Measurements from ENCODE around the gene RASGEF1C. TPM values are rescaled to one million over a fixed set of nuclear protein-coding genes. Genes with fewer than 3 reads are reported as not detected.

The RASGEF1C gene
- total RNA-seq, 2 experiments from 2014 or later, result not detected

GRCh38 chr5:180082633-180083420 lies 126.2 kb downstream of the RASGEF1C start:
- CTCF ChIA-PET, result no interaction called here

GRCh38 chr5:180081481-180081880 lies 127.5 kb downstream of the RASGEF1C start:
- peaks cover 11% of the 10 kb centered on the region for H3K4me1 Mint-ChIP-seq
- peaks cover 20% of the 10 kb centered on the region for H3K27me3 Mint-ChIP-seq
- no peaks in the 10 kb centered on the region for H3K36me3 Mint-ChIP-seq (ENCODE audit: low read depth)
- H3K27ac Mint-ChIP-seq, result no peak overlapping the region
- H3K4me3 Mint-ChIP-seq, result no peak overlapping the region
- ChIA-PET POLR2A (no interaction called here), CTCF (interaction anchor here (3.4 kb wide), 1 partner anchor 10 kb away, joined by 19 read pairs; no protein-coding TSS in a partner anchor)
- peaks cover 2% of the 10 kb centered on the region for H3K9me3 Mint-ChIP-seq
- DNase-seq, result no peak

More at GRCh38 chr5:180082633-180083420, 126.2 kb downstream of the RASGEF1C start:
- POLR2A ChIA-PET, result no interaction called here
- peaks cover 2% of the 10 kb centered on the region for H3K9me3 Mint-ChIP-seq
- peaks cover 17% of the 10 kb centered on the region for H3K4me1 Mint-ChIP-seq
- H3K27ac Mint-ChIP-seq, result no peak overlapping the region
- DNase-seq, result no peak
- H3K4me3 Mint-ChIP-seq, result no peak overlapping the region
- peaks cover 19% of the 10 kb centered on the region for H3K27me3 Mint-ChIP-seq
- H3K36me3 Mint-ChIP-seq (ENCODE audit: low read depth), result no peaks in the 10 kb centered on the region

- CTCF ChIA-PET, result interaction anchor here (3.4 kb wide), 1 partner anchor 11 kb away, joined by 19 read pairs; no protein-coding TSS in a partner anchor
- Mint-ChIP-seq H3K9me3 (peaks cover 2% of the 10 kb centered on the region), H3K4me3 (no peak overlapping the region), H3K27ac (no peak overlapping the region), H3K27me3 (peaks cover 21% of the 10 kb centered on the region), H3K36me3 (ENCODE audit: low read depth) (no peaks in the 10 kb centered on the region), H3K4me1 (peaks cover 5% of the 10 kb centered on the region)
- peak; percentile 21 for DNase-seq
- POLR2A ChIA-PET, result no interaction called here
Measured at GRCh38 chr5:180080486-180081280, 128.3 kb downstream of the RASGEF1C start.

GRCh38 chr5:180079702-180080466 lies 129.1 kb downstream of the RASGEF1C start:
- Mint-ChIP-seq H3K9me3 (peaks cover 2% of the 10 kb centered on the region), H3K36me3 (ENCODE audit: low read depth) (no peaks in the 10 kb centered on the region), H3K4me1 (peaks cover 3% of the 10 kb centered on the region), H3K4me3 (no peak overlapping the region), H3K27ac (no peak overlapping the region), H3K27me3 (peaks cover 22% of the 10 kb centered on the region)
- ChIA-PET POLR2A (no interaction called here), CTCF (interaction anchor here (0.8 to 3.4 kb wide), 2 partner anchors 12 to 172 kb away, joined by 3 to 19 read pairs; no protein-coding TSS in a partner anchor)
- no peak for DNase-seq

- Mint-ChIP-seq H3K4me3 (no peak overlapping the region), H3K27me3 (peaks cover 24% of the 10 kb centered on the region), H3K4me1 (peaks cover 3% of the 10 kb centered on the region), H3K36me3 (ENCODE audit: low read depth) (no peaks in the 10 kb centered on the region), H3K27ac (no peak overlapping the region), H3K9me3 (peaks cover 2% of the 10 kb centered on the region)
- POLR2A ChIA-PET, result no interaction called here
- DNase-seq, result no peak
- CTCF ChIA-PET, result interaction anchor here (0.5 to 1.3 kb wide), 2 partner anchors 14 to 108 kb away, joined by 3 read pairs; no protein-coding TSS in a partner anchor
Measured at GRCh38 chr5:180078348-180078747, 130.7 kb downstream of the RASGEF1C start.

- Mint-ChIP-seq H3K9me3 (peaks cover 2% of the 10 kb centered on the region), H3K27me3 (peaks cover 26% of the 10 kb centered on the region), H3K4me1 (peaks cover 6% of the 10 kb centered on the region), H3K4me3 (no peak overlapping the region), H3K36me3 (ENCODE audit: low read depth) (no peaks in the 10 kb centered on the region), H3K27ac (no peak overlapping the region)
- CTCF ChIA-PET, result interaction anchor here (0.5 to 1.3 kb wide), 2 partner anchors 14 to 109 kb away, joined by 3 read pairs; no protein-coding TSS in a partner anchor
- DNase-seq, result no peak
- POLR2A ChIA-PET, result no interaction called here
Measured at GRCh38 chr5:180077594-180078284, 131.3 kb downstream of the RASGEF1C start.

- H3K9me3 Mint-ChIP-seq, result peaks cover 2% of the 10 kb centered on the region
- H3K27me3 Mint-ChIP-seq, result peaks cover 27% of the 10 kb centered on the region
- H3K27ac Mint-ChIP-seq, result no peak overlapping the region
- ChIA-PET CTCF (no interaction called here), POLR2A (no interaction called here)
- peaks cover 15% of the 10 kb centered on the region for H3K4me1 Mint-ChIP-seq
- no peak overlapping the region for H3K4me3 Mint-ChIP-seq
- no peak for DNase-seq
- no peaks in the 10 kb centered on the region for H3K36me3 Mint-ChIP-seq (ENCODE audit: low read depth)
Measured at GRCh38 chr5:180075703-180076102, 133.3 kb downstream of the RASGEF1C start.

GRCh38 chr5:180074462-180074861 lies 134.5 kb downstream of the RASGEF1C start:
- H3K27me3 Mint-ChIP-seq, result peaks cover 34% of the 10 kb centered on the region
- H3K4me1 Mint-ChIP-seq, result peaks cover 20% of the 10 kb centered on the region
- no peaks in the 10 kb centered on the region for H3K9me3 Mint-ChIP-seq
- no peak for DNase-seq
- POLR2A ChIA-PET, result no interaction called here
- CTCF ChIA-PET, result no interaction called here
- H3K4me3 Mint-ChIP-seq, result no peak overlapping the region
- no peaks in the 10 kb centered on the region for H3K36me3 Mint-ChIP-seq (ENCODE audit: low read depth)
- no peak overlapping the region for H3K27ac Mint-ChIP-seq

- DNase-seq, result no peak
- Mint-ChIP-seq H3K27me3 (peaks cover 29% of the 10 kb centered on the region), H3K9me3 (no peaks in the 10 kb centered on the region), H3K27ac (no peak overlapping the region), H3K4me1 (peaks cover 20% of the 10 kb centered on the region), H3K36me3 (ENCODE audit: low read depth) (no peaks in the 10 kb centered on the region), H3K4me3 (peak overlapping the region; percentile 62)
- CTCF ChIA-PET, result no interaction called here
- POLR2A ChIA-PET, result no interaction called here
Measured at GRCh38 chr5:180072556-180072955, 136.5 kb downstream of the RASGEF1C start.

- ChIA-PET POLR2A (no interaction called here), CTCF (no interaction called here)
- H3K27ac Mint-ChIP-seq, result no peak overlapping the region
- H3K9me3 Mint-ChIP-seq, result no peaks in the 10 kb centered on the region
- H3K4me3 Mint-ChIP-seq, result peak overlapping the region; percentile 60
- H3K4me1 Mint-ChIP-seq, result peaks cover 20% of the 10 kb centered on the region
- H3K36me3 Mint-ChIP-seq (ENCODE audit: low read depth), result no peaks in the 10 kb centered on the region
- H3K27me3 Mint-ChIP-seq, result peaks cover 29% of the 10 kb centered on the region
- DNase-seq, result no peak
Measured at GRCh38 chr5:180072256-180072548, 136.8 kb downstream of the RASGEF1C start.

- H3K27me3 Mint-ChIP-seq, result peaks cover 29% of the 10 kb centered on the region
- H3K27ac Mint-ChIP-seq, result peak within 1 kb of the TSS; percentile 54
- peak within 1 kb of the TSS; percentile 71 for H3K4me3 Mint-ChIP-seq
- peaks cover 20% of the 10 kb centered on the region for H3K4me1 Mint-ChIP-seq
- POLR2A ChIA-PET, result no interaction called here
- DNase-seq, result peak; percentile 72
- no peaks in the 10 kb centered on the region for H3K36me3 Mint-ChIP-seq (ENCODE audit: low read depth)
- CTCF ChIA-PET, result no interaction called here
- H3K9me3 Mint-ChIP-seq, result no peaks in the 10 kb centered on the region
Measured at GRCh38 chr5:180071531-180072255, 137.3 kb downstream of the RASGEF1C start, which contains the start of gene RNF130. Gene RNF130, minus strand, starts transcription at chr5:180071759. Its CDS starts 57 bp downstream, at chr5:180071702.

Measured in activated CD4-positive, alpha-beta T cell treated with anti-CD3 and anti-CD28 coated beads, Interleukin-2, amount 10 ng/mL, durations not matched to agents 7 days and 5 days (primary cell).